H1 (cell line): ENCODE results near the gene SLC35G6. TPM values are rescaled to one million over a fixed set of nuclear protein-coding genes. Genes with fewer than 3 reads are reported as not detected.

ENCODE experiments used
- CTCF ChIA-PET: fragments of 300-600 bp; sonication (Branson Sonifier 250); formaldehyde crosslinking; loops from one replicate; lab custom pipeline; 2021; ENCODE audit not compliant: partially characterized antibody; lab: Charles Lee
- POLR2A ChIA-PET: fragments of 300-600 bp; sonication (Branson Sonifier 250); formaldehyde crosslinking; loops from one replicate; lab custom pipeline; 2021; ENCODE audit warnings: inconsistent platforms; ENCODE audit not compliant: partially characterized antibody; lab: Charles Lee
- DNase-seq, 2 experiments: peaks; one replicate each; pipeline versions ENCODE4 v3.0.0 to v3.0.0-alpha.2; 2010 to 2022; ENCODE audit warnings: low spot score in 2 of 2, low read depth in 1 of 2, mixed read lengths in 1 of 2
- FAIRE-seq: peaks from 2 replicates; lab custom pipeline; 2011; peaks lifted over from hg19 to GRCh38; lab: Jason Lieb, UNC
- H2AFZ ChIP-seq: 2 replicates; pipeline ENCODE4 v1.8.1; 2012; ENCODE audit warnings: low read length, inconsistent platforms
- H2AK5ac ChIP-seq: 2 replicates; pipeline ENCODE4 v1.6.1; 2013; ENCODE audit warnings: low read depth, low read length
- H2BK120ac ChIP-seq: replicated peaks from 2 replicates; pipeline ENCODE3; 2013; ENCODE audit warnings: low read depth, low read length, inconsistent platforms
- H2BK12ac ChIP-seq: 2 replicates; pipeline ENCODE4 v1.6.1; 2013; ENCODE audit warnings: low read depth, low read length
- H2BK15ac ChIP-seq: 2 replicates; pipeline ENCODE4 v1.6.1; 2013; ENCODE audit warnings: low read length
- H2BK20ac ChIP-seq: 2 replicates; pipeline ENCODE4 v1.6.1; 2013; ENCODE audit warnings: low read length
- H2BK5ac ChIP-seq: 2 replicates; pipeline ENCODE4 v1.6.1; 2013; ENCODE audit warnings: low read depth, low read length
- H3K14ac ChIP-seq: 2 replicates; pipeline ENCODE4 v1.6.1; 2013; ENCODE audit warnings: inconsistent platforms; ENCODE audit not compliant: insufficient read length
- H3K18ac ChIP-seq: 2 replicates; pipeline ENCODE4 v1.6.1; 2013; ENCODE audit warnings: low read length; ENCODE audit errors: extremely low read depth
- H3K23ac ChIP-seq: 2 replicates; pipeline ENCODE4 v1.6.1; 2013; ENCODE audit warnings: inconsistent platforms; ENCODE audit not compliant: insufficient read length
- H3K23me2 ChIP-seq: 2 replicates; pipeline ENCODE4 v1.6.1; 2013; ENCODE audit warnings: low read depth, low read length
- H3K27ac ChIP-seq: 2 replicates; pipeline ENCODE4 v1.6.1; 2011; ENCODE audit warnings: low read depth, low read length, inconsistent platforms
- H3K27me3 ChIP-seq, 4 experiments: replicated peaks in 1 of 4; 1 replicate in 1 of 4; 2 replicates in 3 of 4; pipeline versions ENCODE4 v1.6.1 to v1.8.1; 2011 to 2013; ENCODE audit warnings: low read length in 3 of 4, mild to moderate bottlenecking in 3 of 4, inconsistent platforms in 2 of 4, mixed read lengths in 2 of 4, moderate library complexity in 1 of 4; ENCODE audit not compliant: control insufficient read depth in 3 of 4, insufficient read depth in 3 of 4; ENCODE audit errors: extremely low read depth in 1 of 4
- H3K36me3 ChIP-seq, 4 experiments: 2 replicates each; pipeline versions ENCODE4 v1.6.1 to v1.8.1; 2011 to 2013; ENCODE audit warnings: mild to moderate bottlenecking in 4 of 4, low read length in 3 of 4, moderate library complexity in 2 of 4, control low read depth in 1 of 4, inconsistent platforms in 1 of 4; ENCODE audit not compliant: insufficient read depth in 4 of 4, control insufficient read depth in 2 of 4
- H3K4ac ChIP-seq: replicated peaks from 2 replicates; pipeline ENCODE3; 2013; ENCODE audit warnings: low read length, low read depth, mixed read lengths, inconsistent platforms; ENCODE audit not compliant: insufficient read length
- H3K4me1 ChIP-seq, 4 experiments: replicated peaks in 1 of 4; 1 replicate in 1 of 4; 2 replicates in 3 of 4; pipeline versions ENCODE4 v1.6.1 to v1.8.1; 2011 to 2013; ENCODE audit warnings: low read length in 3 of 4, inconsistent platforms in 2 of 4, mixed read lengths in 1 of 4; ENCODE audit not compliant: insufficient read depth in 4 of 4, control insufficient read depth in 3 of 4
- H3K4me2 ChIP-seq, 2 experiments: 2 replicates each; pipeline versions ENCODE4 v1.6.1 to v1.8.1; 2011 to 2013; ENCODE audit warnings: low read depth in 2 of 2, low read length in 2 of 2, control low read depth in 1 of 2, inconsistent platforms in 1 of 2, mild to moderate bottlenecking in 1 of 2; ENCODE audit not compliant: insufficient read depth in 1 of 2
- H3K4me3 ChIP-seq, 4 experiments: fragments of 200-600, 300-600 bp in 1 of 4; sonication (generic), shearing (Covaris generic), sonication (Bioruptor Twin) in 1 of 4; 2 replicates each; pipeline versions ENCODE4 v1.5.1 to v1.8.1; 2011 to 2016; ENCODE audit warnings: low read length in 4 of 4, low read depth in 3 of 4, control low read depth in 2 of 4, inconsistent platforms in 2 of 4, mild to moderate bottlenecking in 2 of 4, mixed read lengths in 1 of 4, moderate library complexity in 1 of 4; ENCODE audit not compliant: insufficient read depth in 2 of 4; ENCODE audit errors: extremely low read depth in 1 of 4
- H3K56ac ChIP-seq: replicated peaks from 2 replicates; pipeline ENCODE3; 2013; ENCODE audit warnings: low read depth, mild to moderate bottlenecking, mixed read lengths, low read length, inconsistent platforms; ENCODE audit not compliant: insufficient read length
- H3K79me1 ChIP-seq: 2 replicates; pipeline ENCODE4 v1.6.1; 2013; ENCODE audit warnings: low read depth, low read length, control low read depth
- H3K79me2 ChIP-seq, 2 experiments: 2 replicates each; pipeline versions ENCODE4 v1.6.1 to v1.8.1; 2012 to 2013; ENCODE audit warnings: low read length in 2 of 2, mild to moderate bottlenecking in 2 of 2, inconsistent platforms in 1 of 2; ENCODE audit not compliant: insufficient read depth in 2 of 2, control insufficient read depth in 1 of 2
- H3K9ac ChIP-seq, 4 experiments: replicated peaks in 1 of 4; 1 replicate in 1 of 4; 2 replicates in 3 of 4; pipeline versions ENCODE4 v1.6.1 to v1.8.1; 2011 to 2013; ENCODE audit warnings: low read depth in 3 of 4, low read length in 3 of 4, control low read depth in 2 of 4, mild to moderate bottlenecking in 2 of 4, moderate library complexity in 2 of 4, inconsistent platforms in 1 of 4; ENCODE audit errors: extremely low read depth in 1 of 4
- H3K9me3 ChIP-seq, 2 experiments: 2 replicates each; pipeline versions ENCODE4 v1.6.1 to v1.8.1; 2012 to 2013; ENCODE audit warnings: mild to moderate bottlenecking in 2 of 2, moderate library complexity in 2 of 2, control low read depth in 1 of 2, inconsistent platforms in 1 of 2, low read depth in 1 of 2, low read length in 1 of 2, mixed read lengths in 1 of 2; ENCODE audit not compliant: insufficient read depth in 2 of 2
- H4K20me1 ChIP-seq, 2 experiments: replicated peaks in 1 of 2; 2 replicates each; pipeline versions ENCODE3 to v1.8.1; 2011 to 2013; ENCODE audit warnings: inconsistent platforms in 2 of 2, low read length in 2 of 2, mild to moderate bottlenecking in 1 of 2; ENCODE audit not compliant: insufficient read depth in 2 of 2, control insufficient read depth in 1 of 2
- H4K5ac ChIP-seq: 2 replicates; pipeline ENCODE4 v1.6.1; 2013; ENCODE audit warnings: low read length, low read depth, mixed read lengths, inconsistent platforms; ENCODE audit not compliant: insufficient read length
- H4K8ac ChIP-seq: 2 replicates; pipeline ENCODE4 v1.8.0; 2013; ENCODE audit warnings: mild to moderate bottlenecking, moderate library complexity, low read length, inconsistent platforms; ENCODE audit not compliant: insufficient read depth; ENCODE audit errors: extremely low read depth
- H4K91ac ChIP-seq: replicated peaks from 2 replicates; pipeline ENCODE3; 2013; ENCODE audit warnings: low read length, mixed read lengths, inconsistent platforms; ENCODE audit not compliant: insufficient read length
- BCL11A ChIP-seq, 2 experiments: IDR thresholded peaks; one replicate each; pipeline ENCODE4 v1.6.1; 2011; ENCODE audit warnings: low read depth in 2 of 2, low read length in 2 of 2, mild to moderate bottlenecking in 2 of 2
- BRCA1 ChIP-seq: IDR thresholded peaks from 2 replicates; pipeline ENCODE4 v1.6.1; 2012; ENCODE audit warnings: low read depth, low read length, improper control_type of control experiment
- CEBPB ChIP-seq: IDR thresholded peaks from 2 replicates; pipeline ENCODE4 v1.6.1; 2012; ENCODE audit warnings: low read depth, low read length
- CHD1 ChIP-seq: IDR thresholded peaks from 2 replicates; pipeline ENCODE4 v1.6.1; 2012; ENCODE audit warnings: low read depth, low read length, improper control_type of control experiment
- CTBP2 ChIP-seq: IDR thresholded peaks from 2 replicates; pipeline ENCODE4 v1.7.0; 2011; ENCODE audit warnings: borderline replicate concordance, mild to moderate bottlenecking, moderate library complexity, mixed read lengths, low read length; ENCODE audit not compliant: insufficient read depth, insufficient read length
- HDAC2 ChIP-seq, 2 experiments: fragments of 300-600 bp in 1 of 2; sonication (generic) in 1 of 2; IDR thresholded peaks; 2 replicates each; pipeline ENCODE4 v1.6.1; 2011 to 2012; ENCODE audit warnings: low read depth in 2 of 2, low read length in 2 of 2, mild to moderate bottlenecking in 2 of 2, moderate library complexity in 2 of 2, borderline replicate concordance in 1 of 2, inconsistent platforms in 1 of 2
- KDM4A ChIP-seq: IDR thresholded peaks from one replicate; pipeline ENCODE4 v1.7.1; 2012; ENCODE audit warnings: low read depth, mild to moderate bottlenecking, moderate library complexity, low read length, inconsistent platforms; ENCODE audit not compliant: severe bottlenecking
- KDM5A ChIP-seq: fragments of 200-600 bp; IDR thresholded peaks from 2 replicates; pipeline ENCODE4 v1.7.1; 2012; ENCODE audit warnings: mild to moderate bottlenecking, low read length, inconsistent platforms, mixed read lengths
- POLR2A ChIP-seq, 2 experiments: IDR thresholded peaks; 1 replicate in 1 of 2; 2 replicates in 1 of 2; pipeline ENCODE4 v1.6.1; 2011; ENCODE audit warnings: low read depth in 2 of 2, low read length in 2 of 2, mild to moderate bottlenecking in 2 of 2; ENCODE audit errors: control extremely low read depth in 1 of 2
- POU5F1 ChIP-seq: IDR thresholded peaks from 2 replicates; pipeline ENCODE4 v1.6.1; 2011; ENCODE audit warnings: low read depth, mild to moderate bottlenecking, low read length, moderate library complexity
- SIX5 ChIP-seq: IDR thresholded peaks from 2 replicates; pipeline ENCODE4 v1.6.1; 2011; ENCODE audit warnings: mild to moderate bottlenecking, low read depth, low read length
- SP4 ChIP-seq: IDR thresholded peaks from 2 replicates; pipeline ENCODE4 v1.6.1; 2012; ENCODE audit warnings: low read length, inconsistent platforms
- SUZ12 ChIP-seq: fragments of 200-600 bp; sonication (generic); IDR thresholded peaks from 2 replicates; pipeline ENCODE4 v1.6.1; 2012; ENCODE audit warnings: mild to moderate bottlenecking, inconsistent platforms, low read length, moderate library complexity, mixed read lengths
- ZNF274 ChIP-seq: IDR thresholded peaks from 2 replicates; pipeline ENCODE4 v1.7.0; 2012; ENCODE audit warnings: low read length, borderline replicate concordance; ENCODE audit errors: extremely low read depth
- WGBS, 2 experiments: shearing (Covaris generic) in 1 of 2; methylation state at CpG; one replicate each; pipeline versions ENCODE4 v1.1.6 to v1.1.7; 2013 to 2015; ENCODE audit warnings: low lambda C conversion rate in 2 of 2, mixed read lengths in 2 of 2, inconsistent platforms in 1 of 2, low coverage in 1 of 2, missing lambda C conversion rate in 1 of 2; ENCODE audit not compliant: insufficient replicate concordance in 2 of 2, insufficient coverage in 1 of 2, insufficient read length in 1 of 2; ENCODE audit errors: extremely low coverage in 1 of 2, missing lambda C conversion rate in 1 of 2; 5-methylcytosine and 5-hydroxymethylcytosine counted together
- polyA plus RNA-seq, 7 experiments: library from polyadenylated mRNA; depleted of rRNA in 3 of 7; stranded (reverse) in 5 of 7; unstranded in 2 of 7; fragments of >200 nt in 5 of 7; fragments of 200-250 nt in 2 of 7; gene quantifications; 1 replicate in 5 of 7; 2 replicates in 1 of 7; 4 replicates in 1 of 7; pipeline versions ENCODE4 v1.2.1 to v1.2.3, GENCODE V29; 2011 to 2013; ENCODE audit warnings: missing spikeins in 2 of 7, mixed read lengths in 2 of 7
- total RNA-seq: library from RNA; stranded (reverse); fragmentation: NEBNext Ultra II Directional; extraction: Animal tissue kit (Norgen Biotek cat#: 25700); gene quantifications from 2 replicates; pipeline ENCODE4 v1.2.1, GENCODE V29; 2021

Gene SLC35G6
- total and polyA plus RNA-seq, 2 of the 8 experiments (the other 6 are each of a cell fraction or from before 2014, with no cell fraction given): 0.05 TPM; not detected in 1

- Histone ChIP-seq H2BK20ac (no peak overlapping the region), H4K5ac (no peak overlapping the region), H2BK12ac (0 out of 2 replicates have a peak overlapping the region, but pooled peaks have one; percentile 17), H3K18ac (no peak overlapping the region), H3K4me2 (no peak overlapping the region), H3K56ac (no peak overlapping the region), H4K91ac (no peak overlapping the region), H3K4ac (no peak overlapping the region), H2BK15ac (no peak overlapping the region)
- FAIRE-seq: no peak
- no peak for DNase-seq
- TF ChIP-seq SIX5 (no peak), POLR2A (IDR thresholded peaks at IDR 0.05; ENCODE audit: control extremely low read depth in 1 of 2, low read depth in 2 of 2, low read length in 2 of 2) (no peak), ZNF274 (no peak), KDM4A (no peak), HDAC2 (IDR thresholded peaks at IDR 0.05; ENCODE audit: borderline replicate concordance in 1 of 2, low read depth in 2 of 2, low read length in 2 of 2) (no peak), CEBPB (no peak), BRCA1 (no peak), POU5F1 (no peak), CTBP2 (no peak), CHD1 (no peak), KDM5A (no peak), SP4 (no peak), BCL11A (IDR thresholded peaks at IDR 0.05; ENCODE audit: low read depth in 2 of 2, low read length in 2 of 2) (no peak), SUZ12 (no peak)
- TF ChIP-seq, all 59 proteins: peak for 0
- ChIA-PET CTCF (interaction anchor here (0.9 to 5.8 kb wide), 6 partner anchors 13 to 65 kb away, joined by 3 to 29 read pairs (median 6); partner anchors contain the start of genes SENP3 and TNFSF13), POLR2A (interaction anchor here (1.2 to 6.3 kb wide), 9 partner anchors 9 to 74 kb away, joined by 3 to 58 read pairs (median 4); partner anchors contain the start of genes FGF11 and POLR2A)
- 90% methylated on average over 11 of the region's 12 CpGs; no CpG with 5 or more reads in 1 of the 2 experiments for WGBS, 2 experiments
- H3K4me1 ChIP-seq: no peaks in the 10 kb centered on the region
- no peak overlapping the region for H3K27ac ChIP-seq
- no peak overlapping the region; the same call in 1 of the 2 replicates for H4K8ac ChIP-seq
- no peak overlapping the region for H2AK5ac ChIP-seq
- no peak overlapping the region for H3K9ac ChIP-seq
- H3K4me3 ChIP-seq: no peak overlapping the region
- no peak overlapping the region for H2AFZ ChIP-seq
- H4K20me1 ChIP-seq: peaks cover 27 to 31% of the 10 kb centered on the region in 2 experiments
- no peaks in the 10 kb centered on the region for H3K27me3 ChIP-seq
- H2BK5ac ChIP-seq: no peak overlapping the region
- H2BK120ac ChIP-seq: no peak overlapping the region
- H3K79me2 ChIP-seq: peaks cover 20 to 49% of the 10 kb centered on the region in 2 experiments
- no peak overlapping the region for H3K23ac ChIP-seq
- H3K23me2 ChIP-seq: no peaks in the 10 kb centered on the region
- H3K79me1 ChIP-seq: peaks cover 21% of the 10 kb centered on the region
- H3K9me3 ChIP-seq: no peaks in the 10 kb centered on the region
- peaks cover 37 to 59% (median 48%) of the 10 kb centered on the region in 4 experiments for H3K36me3 ChIP-seq
- H3K14ac ChIP-seq: no peak overlapping the region
These were observed 14.7 kb downstream of the SLC35G6 start for GRCh38 chr17:7495906-7496434.
